ENCODE measurements around the gene KRT86. TPM values are rescaled to one million over a fixed set of nuclear protein-coding genes. Genes with fewer than 3 reads are reported as not detected.
A peak's percentile ranks its signal among the peaks of the same experiment; 100 is the strongest.
"Not testable (repeated sequence)": the region's sequence is repeated elsewhere in the genome, so short reads cannot be mapped to it uniquely, and the experiment has no call there.

KRT86 gene
- total and polyA plus RNA-seq, 5 experiments from 2014 or later, result not detected

GRCh38 chr12:52311285-52311648, 36.8 kb downstream of the KRT86 start:
- ATAC-seq (no peak), DNase-seq (peak in 1 of 10 donors; percentile 9)
- Mint-ChIP-seq H3K4me3 (no peak overlapping the region), H3K4me1 (peaks cover 7 to 13% (median 13%) of the 10 kb centered on the region in 4 donors), H3K9me3 (no peaks in the 10 kb centered on the region), H3K36me3 (no peaks in the 10 kb centered on the region), H3K27me3 (peaks cover 21 to 74% (median 52%) of the 10 kb centered on the region in 5 donors), H3K27ac (no peak overlapping the region)
- POLR2A ChIA-PET, result no interaction called here

DNA sequence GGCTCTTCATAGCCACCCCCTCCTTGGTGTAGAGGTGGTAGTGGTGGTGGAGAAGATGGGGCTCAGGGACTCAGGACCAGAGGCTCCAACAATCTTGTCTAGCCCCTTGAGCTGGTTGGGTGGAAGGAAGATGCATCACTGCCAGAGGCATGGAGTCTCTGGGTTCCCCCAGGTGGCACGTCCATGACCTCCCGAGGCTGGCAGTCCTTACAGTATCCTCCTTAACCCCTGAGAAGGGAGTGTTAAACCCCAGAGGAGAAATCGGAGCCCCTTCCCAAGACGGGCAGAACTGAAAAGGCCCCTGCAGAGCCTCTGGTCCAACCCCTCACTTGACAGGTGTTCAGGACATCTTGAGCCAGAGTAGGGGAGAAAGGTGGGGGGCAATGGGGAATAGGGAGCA, 37.6 kb downstream of the KRT86 start:
- H3K4me1 Mint-ChIP-seq, result peaks cover 6 to 13% (median 8%) of the 10 kb centered on the region in 4 donors
- H3K27ac Mint-ChIP-seq, result peak overlapping the region in 1 of 10 donors; percentile 0
- no peak overlapping the region for H3K4me3 Mint-ChIP-seq
- ATAC-seq (no peak), DNase-seq (peak in 1 of 10 donors; percentile 55)
- no peaks in the 10 kb centered on the region for H3K36me3 Mint-ChIP-seq
- H3K9me3 Mint-ChIP-seq, result no peaks in the 10 kb centered on the region
- POLR2A ChIA-PET, result no interaction called here
- peaks cover 20 to 68% (median 52%) of the 10 kb centered on the region in 5 donors for H3K27me3 Mint-ChIP-seq

- H3K4me1 Mint-ChIP-seq, result peaks cover 5 to 9% (median 5%) of the 10 kb centered on the region in 4 donors
- POLR2A ChIA-PET, result interaction anchor here (0.7 kb wide), 1 partner anchor 142 kb away, joined by 3 read pairs; no protein-coding TSS in a partner anchor
- H3K4me3 Mint-ChIP-seq, result no peak overlapping the region
- H3K36me3 Mint-ChIP-seq, result no peaks in the 10 kb centered on the region
- H3K27ac Mint-ChIP-seq, result peak overlapping the region in 1 of 10 donors; percentile 29
- DNase-seq, result peak in 1 of 10 donors; percentile 30
- no peak for ATAC-seq
- peaks cover 16 to 54% (median 48%) of the 10 kb centered on the region in 5 donors for H3K27me3 Mint-ChIP-seq
- H3K9me3 Mint-ChIP-seq, result no peaks in the 10 kb centered on the region
Measured at GRCh38 chr12:52313461-52313860, 39.0 kb downstream of the KRT86 start.

DNA sequence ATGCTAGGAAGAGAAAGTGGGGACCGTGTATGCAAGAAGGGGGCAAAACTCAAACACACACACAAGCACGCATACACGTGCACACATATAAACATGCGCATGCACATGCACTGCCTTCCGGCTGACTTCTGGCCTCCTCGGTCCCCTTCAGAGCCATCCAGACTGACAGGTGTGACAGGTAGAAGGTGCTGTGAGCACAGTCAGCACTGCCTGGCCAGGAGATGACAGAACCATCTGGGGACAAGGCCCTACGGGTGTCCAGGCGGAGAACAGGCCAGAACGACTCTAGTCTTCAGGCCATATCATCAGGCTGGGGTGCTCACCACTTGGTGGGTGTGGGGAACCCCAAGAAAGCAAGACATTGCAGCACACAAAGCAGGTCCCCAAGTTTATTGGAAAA, 39.5 kb downstream of the KRT86 start:
- Mint-ChIP-seq H3K27me3 (peaks cover 12 to 50% (median 45%) of the 10 kb centered on the region in 5 donors), H3K4me1 (peaks cover under 1 to 4% (median 1%) of the 10 kb centered on the region in 4 donors), H3K27ac (no peak overlapping the region), H3K36me3 (no peaks in the 10 kb centered on the region), H3K9me3 (no peaks in the 10 kb centered on the region), H3K4me3 (no peak overlapping the region)
- POLR2A ChIA-PET, result no interaction called here
- no peak for ATAC-seq
- peak in 1 of 10 donors; percentile 50 for DNase-seq

DNA sequence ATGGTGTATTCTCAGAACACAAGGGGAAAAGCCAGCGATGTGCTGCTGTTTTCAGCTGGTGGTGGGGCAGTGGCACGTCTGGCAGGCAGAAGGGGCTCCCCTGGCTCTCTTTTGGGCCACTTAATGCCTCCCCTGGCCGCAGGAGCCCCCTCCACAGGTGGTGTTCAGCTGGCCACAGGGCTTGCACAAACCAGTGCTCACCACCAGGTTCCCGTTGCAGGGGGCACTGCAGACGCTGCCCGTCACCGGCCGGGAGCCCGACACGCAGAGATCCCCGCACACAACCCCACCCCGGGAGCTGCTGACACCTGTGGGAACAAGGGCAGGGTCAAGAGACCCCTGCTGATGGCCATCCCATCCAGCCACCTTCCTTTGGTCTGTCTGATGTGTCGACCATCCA, 40.1 kb downstream of the KRT86 start:
- no peaks in the 10 kb centered on the region for H3K36me3 Mint-ChIP-seq
- no peak overlapping the region for H3K4me3 Mint-ChIP-seq
- ATAC-seq, result no peak
- H3K9me3 Mint-ChIP-seq, result no peaks in the 10 kb centered on the region
- no peak overlapping the region for H3K27ac Mint-ChIP-seq
- DNase-seq, result peak in 1 of 10 donors; percentile 18
- peaks cover 12 to 50% (median 39%) of the 10 kb centered on the region in 5 donors for H3K27me3 Mint-ChIP-seq
- no peaks in the 10 kb centered on the region for H3K4me1 Mint-ChIP-seq
- POLR2A ChIA-PET, result no interaction called here

DNA sequence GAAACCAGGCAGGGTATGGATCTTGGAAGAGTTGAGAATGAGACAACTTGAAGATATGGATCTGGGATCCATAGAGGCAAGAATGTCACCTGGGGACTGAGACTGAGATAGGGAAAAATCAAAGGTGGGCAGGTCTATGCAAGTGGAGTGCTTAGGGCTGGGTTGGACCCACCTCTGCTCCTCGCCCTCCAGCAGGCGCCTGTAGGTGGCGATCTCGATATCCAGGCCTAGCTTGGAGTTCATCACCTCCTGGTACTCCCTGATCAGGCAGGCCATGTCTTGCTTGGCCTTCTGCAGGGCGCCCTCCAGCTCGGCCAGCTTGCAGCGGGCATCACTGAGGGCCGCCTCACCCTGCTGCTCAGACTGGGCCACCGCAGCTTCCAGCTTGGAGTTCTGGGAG, 41.3 kb downstream of the KRT86 start:
- H3K36me3 Mint-ChIP-seq, H3K27ac Mint-ChIP-seq, H3K4me1 Mint-ChIP-seq, H3K4me3 Mint-ChIP-seq, ATAC-seq, H3K9me3 Mint-ChIP-seq, POLR2A ChIA-PET: not testable (repeated sequence)
- DNase-seq, result peak in 2 of 10 donors; percentile 10 to 61
- H3K27me3 Mint-ChIP-seq, result peaks cover 15 to 50% (median 39%) of the 10 kb centered on the region in 5 donors

DNA sequence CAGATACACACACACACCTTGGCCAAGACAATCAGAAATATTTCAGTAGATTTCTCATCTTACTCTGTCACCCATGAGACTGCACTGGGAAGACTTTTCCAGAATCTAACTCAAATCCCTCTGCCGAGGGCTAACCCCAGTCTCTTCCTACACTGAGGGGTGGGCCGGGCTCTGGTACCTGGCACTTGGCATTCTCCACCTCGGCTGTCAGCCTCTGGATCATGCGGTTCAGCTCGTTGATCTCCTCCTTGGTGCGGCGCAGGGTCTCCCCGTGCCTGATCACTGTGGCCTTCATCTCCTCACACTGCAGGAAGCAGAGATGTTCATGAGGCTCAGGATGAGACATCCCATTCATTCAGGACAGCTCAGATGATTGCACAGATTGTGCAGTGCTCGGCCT, 41.8 kb downstream of the KRT86 start:
- H3K9me3 Mint-ChIP-seq, result no peaks in the 10 kb centered on the region
- no peak overlapping the region for H3K4me3 Mint-ChIP-seq
- H3K27ac Mint-ChIP-seq, result peak overlapping the region in 1 of 10 donors; percentile 35
- H3K4me1 Mint-ChIP-seq, result no peaks in the 10 kb centered on the region
- no peaks in the 10 kb centered on the region for H3K36me3 Mint-ChIP-seq
- no peak for ATAC-seq
- DNase-seq, result peak in 1 of 10 donors; percentile 31
- H3K27me3 Mint-ChIP-seq, result peaks cover 15 to 48% (median 36%) of the 10 kb centered on the region in 5 donors
- POLR2A ChIA-PET, result no interaction called here

DNA sequence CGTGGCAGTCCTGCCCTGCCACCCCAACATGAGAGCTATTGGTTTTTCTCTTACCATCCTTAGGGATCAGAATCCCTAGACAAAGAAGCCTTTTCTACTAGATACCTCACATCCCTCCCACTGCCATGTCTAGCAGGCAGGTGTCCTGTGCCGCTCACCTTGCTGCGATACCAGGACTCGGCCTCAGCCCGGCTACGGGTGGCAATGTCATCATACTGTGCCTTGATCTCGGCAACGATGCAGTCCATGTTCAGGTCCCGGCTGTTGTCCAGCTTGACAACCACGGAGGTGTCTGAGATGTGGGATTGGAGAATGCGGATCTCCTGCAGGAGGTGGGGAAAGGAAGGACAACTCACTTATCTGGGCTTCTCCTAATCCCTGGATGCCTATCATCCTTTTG, 42.3 kb downstream of the KRT86 start:
- Mint-ChIP-seq H3K27me3 (peaks cover 15 to 44% (median 35%) of the 10 kb centered on the region in 5 donors), H3K9me3 (no peaks in the 10 kb centered on the region), H3K36me3 (no peaks in the 10 kb centered on the region), H3K27ac (no peak overlapping the region), H3K4me1 (no peaks in the 10 kb centered on the region), H3K4me3 (no peak overlapping the region)
- POLR2A ChIA-PET, result no interaction called here
- ATAC-seq (no peak), DNase-seq (peak in 1 of 10 donors; percentile 50)

DNA sequence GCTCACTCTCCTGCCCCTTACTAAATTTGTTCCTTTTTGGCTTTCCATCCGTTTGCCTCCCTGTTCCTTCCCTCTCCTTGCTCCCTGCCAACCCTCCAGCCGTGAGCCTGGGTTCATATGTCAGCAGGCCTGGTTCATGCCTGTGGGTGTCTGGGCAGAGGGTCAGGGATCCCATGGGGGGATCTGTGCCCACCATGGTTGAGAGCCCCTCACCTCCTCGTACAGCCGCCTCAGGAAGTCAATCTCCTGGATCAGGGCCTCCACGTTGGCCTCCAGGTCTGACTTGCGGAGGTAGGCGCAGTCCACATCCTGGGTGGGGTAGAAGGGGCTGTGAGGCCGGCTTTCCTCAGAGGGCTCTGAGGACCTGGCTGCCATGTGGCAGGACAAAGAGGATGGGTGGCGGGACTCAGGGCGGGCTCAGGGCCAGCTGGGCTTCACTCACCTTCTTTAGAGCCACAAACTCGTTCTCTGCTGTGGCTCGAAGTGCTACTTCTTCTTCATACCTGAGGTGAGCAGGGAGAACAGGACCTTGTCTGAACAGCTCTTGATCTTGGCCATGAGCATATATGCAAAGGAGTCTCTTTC, 43.1 kb downstream of the KRT86 start:
- ATAC-seq, result no peak
- DNase-seq, result peak in 1 of 10 donors; percentile 37

GRCh38 chr12:52318241-52318990, 44.0 kb downstream of the KRT86 start:
- no peak overlapping the region for H3K4me3 Mint-ChIP-seq
- H3K27me3 Mint-ChIP-seq, result peaks cover 14 to 44% (median 37%) of the 10 kb centered on the region in 5 donors
- H3K4me1 Mint-ChIP-seq, result no peaks in the 10 kb centered on the region
- peak in 1 of 10 donors; percentile 30 for DNase-seq
- POLR2A ChIA-PET, result no interaction called here
- no peak overlapping the region for H3K27ac Mint-ChIP-seq
- no peaks in the 10 kb centered on the region for H3K36me3 Mint-ChIP-seq
- no peak for ATAC-seq
- H3K9me3 Mint-ChIP-seq, result no peaks in the 10 kb centered on the region

More for the DNA sequence above, 43.1 kb downstream of the KRT86 start:
- Mint-ChIP-seq H3K4me1 (no peaks in the 10 kb centered on the region), H3K9me3 (no peaks in the 10 kb centered on the region), H3K27ac (no peak overlapping the region), H3K27me3 (peaks cover 15 to 44% (median 35%) of the 10 kb centered on the region in 5 donors), H3K4me3 (no peak overlapping the region), H3K36me3 (no peaks in the 10 kb centered on the region)
- POLR2A ChIA-PET, result no interaction called here

- Mint-ChIP-seq H3K27ac (peak overlapping the region in 1 of 10 donors; percentile 52), H3K9me3 (no peaks in the 10 kb centered on the region), H3K27me3 (peaks cover 10 to 44% (median 36%) of the 10 kb centered on the region in 5 donors), H3K36me3 (no peaks in the 10 kb centered on the region), H3K4me3 (no peak overlapping the region), H3K4me1 (no peaks in the 10 kb centered on the region)
- DNase-seq (peak in 2 of 10 donors; percentile 13 to 55), ATAC-seq (no peak)
- POLR2A ChIA-PET, result no interaction called here
Measured at GRCh38 chr12:52319097-52319496, 44.7 kb downstream of the KRT86 start.

- H3K4me1 Mint-ChIP-seq, result no peaks in the 10 kb centered on the region
- peak in 1 of 10 donors; percentile 44 for DNase-seq
- H3K4me3 Mint-ChIP-seq, result no peak within 1 kb of the TSS
- no peaks in the 10 kb centered on the region for H3K9me3 Mint-ChIP-seq
- POLR2A ChIA-PET, result no interaction called here
- no peak for ATAC-seq
- H3K36me3 Mint-ChIP-seq, result no peaks in the 10 kb centered on the region
- H3K27ac Mint-ChIP-seq, result peak within 1 kb of the TSS in 2 of 10 donors; percentile 32 to 38
- peaks cover 10 to 59% (median 36%) of the 10 kb centered on the region in 5 donors for H3K27me3 Mint-ChIP-seq
Measured at GRCh38 chr12:52320784-52321400, 46.4 kb downstream of the KRT86 start, which contains the start of gene KRT83. TSS of gene KRT83 (minus strand) at chr12:52321398. CDS start at chr12:52321335, 63 bp downstream.

GRCh38 chr12:52321418-52321817, 47.0 kb downstream of the KRT86 start:
- H3K36me3 Mint-ChIP-seq, result no peaks in the 10 kb centered on the region
- H3K27ac Mint-ChIP-seq, result no peak overlapping the region
- DNase-seq (no peak), ATAC-seq (no peak)
- no peaks in the 10 kb centered on the region for H3K4me1 Mint-ChIP-seq
- H3K9me3 Mint-ChIP-seq, result no peaks in the 10 kb centered on the region
- no peak overlapping the region for H3K4me3 Mint-ChIP-seq
- POLR2A ChIA-PET, result no interaction called here
- H3K27me3 Mint-ChIP-seq, result peaks cover 10 to 59% (median 36%) of the 10 kb centered on the region in 5 donors

Data from naive thymus-derived CD8-positive, alpha-beta T cell (primary cell).